GM10847 (cell line): ENCODE results near the gene DEFB112.

ENCODE experiments used
- POLR2A ChIP-seq: IDR thresholded peaks from 2 replicates; pipeline ENCODE4 v1.6.1; 2011; ENCODE audit not compliant: insufficient read length; ENCODE audit errors: extremely low read depth

DEFB112 gene

GRCh38 chr6:50030777-50031562, 18.8 kb downstream of the DEFB112 start:
- TF ChIP-seq POLR2A: no peak

- no peak for TF ChIP-seq POLR2A
These were observed 19.4 kb downstream of the DEFB112 start for GRCh38 chr6:50030350-50030749.

GRCh38 chr6:50025258-50025657, 24.5 kb downstream of the DEFB112 start:
- no peak for TF ChIP-seq POLR2A

- TF ChIP-seq POLR2A: no peak
These were observed 27.8 kb downstream of the DEFB112 start, which contains the start of gene DEFB110 for GRCh38 chr6:50021894-50022293. DEFB110 (minus strand) TSS chr6:50021994; CDS start chr6:50021935, 59 bp downstream.

- no peak for TF ChIP-seq POLR2A
These were observed 41.9 kb downstream of the DEFB112 start for GRCh38 chr6:50007819-50008218.

- TF ChIP-seq POLR2A: no peak
These were observed 46.6 kb downstream of the DEFB112 start for GRCh38 chr6:50003139-50003538.

GRCh38 chr6:49995278-49995677, 54.5 kb downstream of the DEFB112 start:
- no peak for TF ChIP-seq POLR2A
